ENCODE results near the gene TSPAN4. TPM values are rescaled to one million over a fixed set of nuclear protein-coding genes. Genes with fewer than 3 reads are reported as not detected.

TSPAN4 gene
- total and polyA plus RNA-seq, 4 donors: 68.3 to 197 (median 134) TPM

- TF ChIP-seq, protein P1, sequence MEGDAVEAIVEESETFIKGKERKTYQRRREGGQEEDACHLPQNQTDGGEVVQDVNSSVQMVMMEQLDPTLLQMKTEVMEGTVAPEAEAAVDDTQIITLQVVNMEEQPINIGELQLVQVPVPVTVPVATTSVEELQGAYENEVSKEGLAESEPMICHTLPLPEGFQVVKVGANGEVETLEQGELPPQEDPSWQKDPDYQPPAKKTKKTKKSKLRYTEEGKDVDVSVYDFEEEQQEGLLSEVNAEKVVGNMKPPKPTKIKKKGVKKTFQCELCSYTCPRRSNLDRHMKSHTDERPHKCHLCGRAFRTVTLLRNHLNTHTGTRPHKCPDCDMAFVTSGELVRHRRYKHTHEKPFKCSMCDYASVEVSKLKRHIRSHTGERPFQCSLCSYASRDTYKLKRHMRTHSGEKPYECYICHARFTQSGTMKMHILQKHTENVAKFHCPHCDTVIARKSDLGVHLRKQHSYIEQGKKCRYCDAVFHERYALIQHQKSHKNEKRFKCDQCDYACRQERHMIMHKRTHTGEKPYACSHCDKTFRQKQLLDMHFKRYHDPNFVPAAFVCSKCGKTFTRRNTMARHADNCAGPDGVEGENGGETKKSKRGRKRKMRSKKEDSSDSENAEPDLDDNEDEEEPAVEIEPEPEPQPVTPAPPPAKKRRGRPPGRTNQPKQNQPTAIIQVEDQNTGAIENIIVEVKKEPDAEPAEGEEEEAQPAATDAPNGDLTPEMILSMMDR (IDR thresholded peaks at IDR 0.05; ENCODE audit: control extremely low read depth, extremely low read depth): no peak
- Histone ChIP-seq H3K9ac (ENCODE audit: insufficient read depth in 1 of 2, low read length in 2 of 2) (no peak overlapping the region), H3K4me1 (ENCODE audit: control insufficient read depth in 5 of 5, insufficient read depth in 5 of 5, low read length in 5 of 5) (peaks cover 4 to 31% (median 15%) of the 10 kb centered on the region in 5 donors), H3K4me3 (no peak overlapping the region), H3K27me3 (ENCODE audit: control insufficient read depth in 3 of 3, insufficient read depth in 3 of 3, low read length in 2 of 3) (peaks cover 0 to 7% (median 0%) of the 10 kb centered on the region in 3 donors), H3K27ac (ENCODE audit: low read depth in 1 of 2, low read length in 1 of 2) (peak overlapping the region; percentile 51 to 94), H3K9me3 (ENCODE audit: control insufficient read depth in 4 of 4, insufficient read depth in 3 of 4, low read length in 3 of 4) (peaks cover 0 to 3% (median 0%) of the 10 kb centered on the region in 4 donors), H3K36me3 (ENCODE audit: control insufficient read depth in 4 of 4, insufficient read depth in 4 of 4, low read length in 4 of 4) (peaks cover 0 to 33% (median 2%) of the 10 kb centered on the region in 4 donors)
- no peak for DNase-seq
- ATAC-seq (ENCODE audit: insufficient read depth, low FRiP score): no peak
- WGBS, 2 donors: 32 to 60% methylated on average over 22 of the region's 22 CpGs
These were observed 20.9 kb upstream of the TSPAN4 start for GRCh38 chr11:821512-822371.

- no peak overlapping the region for H3K9ac ChIP-seq (ENCODE audit: insufficient read depth in 1 of 2, low read length in 2 of 2)
- H3K9me3 ChIP-seq (ENCODE audit: control insufficient read depth in 4 of 4, insufficient read depth in 3 of 4, low read length in 3 of 4): peaks cover 0 to 3% (median 0%) of the 10 kb centered on the region in 4 donors
- peaks cover 0 to 7% (median 4%) of the 10 kb centered on the region in 3 donors for H3K27me3 ChIP-seq (ENCODE audit: control insufficient read depth in 3 of 3, insufficient read depth in 3 of 3, low read length in 2 of 3)
- DNase-seq (no peak), ATAC-seq (ENCODE audit: insufficient read depth, low FRiP score) (no peak)
- H3K4me1 ChIP-seq (ENCODE audit: control insufficient read depth in 5 of 5, insufficient read depth in 5 of 5, low read length in 5 of 5): peaks cover 4 to 46% (median 18%) of the 10 kb centered on the region in 5 donors
- TF ChIP-seq, protein P1 (IDR thresholded peaks at IDR 0.05; ENCODE audit: control extremely low read depth, extremely low read depth): no peak
- no peak overlapping the region for H3K4me3 ChIP-seq
- H3K36me3 ChIP-seq (ENCODE audit: control insufficient read depth in 4 of 4, insufficient read depth in 4 of 4, low read length in 4 of 4): peaks cover 0 to 33% (median 2%) of the 10 kb centered on the region in 4 donors
- 92 to 93% methylated on average over 49 to 53 of the region's 53 CpGs for WGBS, 2 donors
- no peak overlapping the region for H3K27ac ChIP-seq (ENCODE audit: low read depth in 1 of 2, low read length in 1 of 2)
These were observed 19.0 kb upstream of the TSPAN4 start for GRCh38 chr11:823441-824291.

GRCh38 chr11:824292-824880 lies 18.3 kb upstream of the TSPAN4 start:
- H3K27ac ChIP-seq (ENCODE audit: low read depth in 1 of 2, low read length in 1 of 2): peak overlapping the region in 1 of 2 donors; percentile 15
- TF ChIP-seq, protein P1 (IDR thresholded peaks at IDR 0.05; ENCODE audit: control extremely low read depth, extremely low read depth): no peak
- peaks cover 0 to 3% (median 0%) of the 10 kb centered on the region in 4 donors for H3K9me3 ChIP-seq (ENCODE audit: control insufficient read depth in 4 of 4, insufficient read depth in 3 of 4, low read length in 3 of 4)
- H3K4me3 ChIP-seq: no peak overlapping the region
- peaks cover 4 to 48% (median 23%) of the 10 kb centered on the region in 5 donors for H3K4me1 ChIP-seq (ENCODE audit: control insufficient read depth in 5 of 5, insufficient read depth in 5 of 5, low read length in 5 of 5)
- peaks cover 0 to 11% (median 7%) of the 10 kb centered on the region in 3 donors for H3K27me3 ChIP-seq (ENCODE audit: control insufficient read depth in 3 of 3, insufficient read depth in 3 of 3, low read length in 2 of 3)
- DNase-seq (peak in 2 of 3 donors; percentile 38 to 65), ATAC-seq (ENCODE audit: insufficient read depth, low FRiP score) (no peak)
- 85 to 93% methylated on average over 59 of the region's 59 CpGs for WGBS, 2 donors
- H3K9ac ChIP-seq (ENCODE audit: insufficient read depth in 1 of 2, low read length in 2 of 2): no peak overlapping the region
- H3K36me3 ChIP-seq (ENCODE audit: control insufficient read depth in 4 of 4, insufficient read depth in 4 of 4, low read length in 4 of 4): peaks cover 0 to 33% (median 2%) of the 10 kb centered on the region in 4 donors
